Neuronal stem cell (in vitro differentiated cells): Measurements from ENCODE around the gene BBS9.
"Not testable (repeated sequence)": the region's sequence is repeated elsewhere in the genome, so short reads cannot be mapped to it uniquely, and the experiment has no call there.

Experiments used
- DNase-seq: peaks from one replicate; pipeline ENCODE4 v3.0.0-alpha.2; 2013; ENCODE audit warnings: low spot score
- H2AFZ ChIP-seq: one replicate; pipeline ENCODE4 v1.6.1; 2013; ENCODE audit warnings: mild to moderate bottlenecking, low read length, inconsistent platforms
- H2AK5ac ChIP-seq: 2 replicates; pipeline ENCODE4 v1.6.1; 2013; ENCODE audit warnings: low read depth, mild to moderate bottlenecking, inconsistent platforms, low read length, moderate library complexity, mixed read lengths
- H2BK120ac ChIP-seq: 2 replicates; pipeline ENCODE4 v1.6.1; 2013; ENCODE audit warnings: low read depth, mild to moderate bottlenecking, inconsistent platforms, low read length, moderate library complexity, mixed read lengths
- H2BK12ac ChIP-seq: one replicate; pipeline ENCODE4 v1.6.1; 2013; ENCODE audit warnings: low read length, inconsistent platforms
- H2BK15ac ChIP-seq: 2 replicates; pipeline ENCODE4 v1.6.1; 2013; ENCODE audit warnings: mild to moderate bottlenecking, low read length, inconsistent platforms, mixed read lengths
- H2BK5ac ChIP-seq: one replicate; pipeline ENCODE4 v1.6.1; 2013; ENCODE audit warnings: inconsistent platforms, mild to moderate bottlenecking, low read length, moderate library complexity
- H3K14ac ChIP-seq: one replicate; pipeline ENCODE4 v1.6.1; 2013; ENCODE audit warnings: low read length, inconsistent platforms
- H3K18ac ChIP-seq: 2 replicates; pipeline ENCODE4 v1.6.1; 2013; ENCODE audit warnings: low read length, inconsistent platforms
- H3K23ac ChIP-seq: 2 replicates; pipeline ENCODE4 v1.6.1; 2013; ENCODE audit warnings: low read depth, mild to moderate bottlenecking, mixed read lengths, low read length, inconsistent platforms; ENCODE audit not compliant: poor library complexity
- H3K27ac ChIP-seq: replicated peaks from 3 replicates; pipeline ENCODE4 v1.5.1; 2013; ENCODE audit warnings: low read length, inconsistent platforms
- H3K27me3 ChIP-seq, 3 experiments: 2 replicates each; pipeline ENCODE4 v1.6.1; 2013; ENCODE audit warnings: low read length in 3 of 3, mild to moderate bottlenecking in 2 of 3, inconsistent platforms in 1 of 3, low read depth in 1 of 3, mixed read lengths in 1 of 3, moderate library complexity in 1 of 3; ENCODE audit not compliant: control insufficient read depth in 3 of 3, insufficient read depth in 3 of 3
- H3K36me3 ChIP-seq, 2 donors: replicated peaks in 1 of 2; 2 replicates each; pipeline ENCODE4 v1.6.1; 2013; ENCODE audit warnings: low read length in 2 of 2; ENCODE audit not compliant: control insufficient read depth in 2 of 2, insufficient read depth in 2 of 2
- H3K4ac ChIP-seq: 2 replicates; pipeline ENCODE4 v1.6.1; 2013; ENCODE audit warnings: inconsistent platforms, mild to moderate bottlenecking, low read length, moderate library complexity
- H3K4me1 ChIP-seq, 2 donors: 1 replicate in 1 of 2; 2 replicates in 1 of 2; pipeline ENCODE4 v1.6.1; 2013; ENCODE audit warnings: low read length in 2 of 2, low read depth in 1 of 2; ENCODE audit not compliant: control insufficient read depth in 2 of 2, insufficient read depth in 1 of 2
- H3K4me2 ChIP-seq: one replicate; pipeline ENCODE4 v1.6.1; 2013; ENCODE audit warnings: mild to moderate bottlenecking, low read length, inconsistent platforms; ENCODE audit not compliant: insufficient read depth, poor library complexity, severe bottlenecking
- H3K4me3 ChIP-seq, 2 donors: 2 replicates each; pipeline ENCODE4 v1.5.1; 2013; ENCODE audit warnings: low read length in 2 of 2, mild to moderate bottlenecking in 2 of 2, inconsistent platforms in 1 of 2, moderate library complexity in 1 of 2
- H3K79me1 ChIP-seq: one replicate; pipeline ENCODE4 v1.6.1; 2013; ENCODE audit warnings: low read depth, mild to moderate bottlenecking, inconsistent platforms, low read length, moderate library complexity
- H3K9ac ChIP-seq: one replicate; pipeline ENCODE4 v1.6.1; 2013; ENCODE audit warnings: mild to moderate bottlenecking, low read depth, low read length, inconsistent platforms; ENCODE audit not compliant: poor library complexity
- H3K9me3 ChIP-seq, 2 donors: replicated peaks in 1 of 2; 2 replicates each; pipeline versions ENCODE3 to v1.6.1; 2013; ENCODE audit warnings: low read length in 2 of 2, mild to moderate bottlenecking in 2 of 2, inconsistent platforms in 1 of 2, low read depth in 1 of 2, mixed read lengths in 1 of 2, moderate library complexity in 1 of 2; ENCODE audit not compliant: control insufficient read depth in 2 of 2, insufficient read depth in 1 of 2
- H4K8ac ChIP-seq: one replicate; pipeline ENCODE4 v1.6.1; 2013; ENCODE audit warnings: low read depth, mild to moderate bottlenecking, inconsistent platforms, low read length, moderate library complexity
- H4K91ac ChIP-seq: one replicate; pipeline ENCODE4 v1.6.1; 2013; ENCODE audit warnings: low read length, low read depth, mild to moderate bottlenecking, inconsistent platforms; ENCODE audit not compliant: poor library complexity
- WGBS, 2 donors: extraction: QIAGEN DNeasy Blood & Tissue Kit; methylation state at CpG; one replicate each; pipeline ENCODE4 v1.1.7; 2013; ENCODE audit warnings: missing lambda C conversion rate in 2 of 2, mixed read lengths in 1 of 2; ENCODE audit not compliant: insufficient read length in 2 of 2, insufficient replicate concordance in 1 of 2; ENCODE audit errors: extremely low coverage in 2 of 2; 5-methylcytosine and 5-hydroxymethylcytosine counted together

BBS9 gene

GRCh38 chr7:33212144-33212543, 82.8 kb downstream of the BBS9 start:
- no peak overlapping the region for H3K14ac ChIP-seq
- no peak overlapping the region for H2BK5ac ChIP-seq
- no peaks in the 10 kb centered on the region for H3K4me1 ChIP-seq
- H2AFZ ChIP-seq, result no peak overlapping the region
- no peak overlapping the region for H3K23ac ChIP-seq
- H3K9me3 ChIP-seq, result peaks cover 0 to 3% of the 10 kb centered on the region in 2 donors
- no peak overlapping the region for H3K4me2 ChIP-seq
- no peak overlapping the region for H2BK15ac ChIP-seq
- no peak overlapping the region for H3K27ac ChIP-seq
- no peak overlapping the region for H3K4ac ChIP-seq
- H2BK12ac ChIP-seq, result no peak overlapping the region
- no peaks in the 10 kb centered on the region for H3K79me1 ChIP-seq
- H3K9ac ChIP-seq, result no peak overlapping the region
- no CpG with 5 or more reads among the region's 2 CpGs for WGBS, 2 donors
- no peak overlapping the region for H4K91ac ChIP-seq
- H3K36me3 ChIP-seq, result no peaks in the 10 kb centered on the region
- no peak for DNase-seq
- no peak overlapping the region for H2AK5ac ChIP-seq
- no peaks in the 10 kb centered on the region for H3K27me3 ChIP-seq
- H4K8ac ChIP-seq, result no peak overlapping the region
- H3K18ac ChIP-seq, result no peak overlapping the region
- H3K4me3 ChIP-seq, result no peak overlapping the region
- H2BK120ac ChIP-seq, result no peak overlapping the region

GRCh38 chr7:33215992-33216391, 86.6 kb downstream of the BBS9 start:
- no peak overlapping the region for H3K14ac ChIP-seq
- no peak overlapping the region for H2BK15ac ChIP-seq
- no peaks in the 10 kb centered on the region for H3K79me1 ChIP-seq
- no peak overlapping the region for H4K8ac ChIP-seq
- H2BK120ac ChIP-seq, result no peak overlapping the region
- H2BK5ac ChIP-seq, result no peak overlapping the region
- no peak overlapping the region for H3K4ac ChIP-seq
- no peak for DNase-seq
- H2AFZ ChIP-seq, result no peak overlapping the region
- H3K4me1 ChIP-seq, result no peaks in the 10 kb centered on the region
- no peaks in the 10 kb centered on the region for H3K36me3 ChIP-seq
- H3K27ac ChIP-seq, result no peak overlapping the region
- H3K18ac ChIP-seq, result no peak overlapping the region
- H3K27me3 ChIP-seq, result no peaks in the 10 kb centered on the region
- H3K4me3 ChIP-seq, result no peak overlapping the region
- H2BK12ac ChIP-seq, result no peak overlapping the region
- H3K4me2 ChIP-seq, result no peak overlapping the region
- H2AK5ac ChIP-seq, result no peak overlapping the region
- H4K91ac ChIP-seq, result no peak overlapping the region
- peaks cover 0 to 6% of the 10 kb centered on the region in 2 donors for H3K9me3 ChIP-seq
- H3K23ac ChIP-seq, result no peak overlapping the region
- no CpG with 5 or more reads among the region's 1 CpG for WGBS, 2 donors
- no peak overlapping the region for H3K9ac ChIP-seq

- Histone ChIP-seq H2BK120ac (no peak overlapping the region), H4K8ac (no peak overlapping the region), H3K14ac (no peak overlapping the region), H3K4me2 (no peak overlapping the region), H2AFZ (no peak overlapping the region), H3K79me1 (no peaks in the 10 kb centered on the region), H3K4me1 (no peaks in the 10 kb centered on the region), H2BK12ac (no peak overlapping the region), H3K27ac (no peak overlapping the region), H3K36me3 (no peaks in the 10 kb centered on the region), H2AK5ac (no peak overlapping the region), H2BK15ac (no peak overlapping the region), H3K18ac (no peak overlapping the region), H3K4me3 (no peak overlapping the region), H3K4ac (no peak overlapping the region), H3K9ac (no peak overlapping the region), H3K9me3 (peaks cover 0 to 5% of the 10 kb centered on the region in 2 donors), H4K91ac (no peak overlapping the region), H3K27me3 (no peaks in the 10 kb centered on the region), H3K23ac (no peak overlapping the region), H2BK5ac (no peak overlapping the region)
- no peak for DNase-seq
- no CpG with 5 or more reads among the region's 4 CpGs for WGBS, 2 donors
Measured at GRCh38 chr7:33217595-33217994, 88.2 kb downstream of the BBS9 start.

GRCh38 chr7:33218841-33219535, 89.6 kb downstream of the BBS9 start:
- H3K79me1 ChIP-seq, H3K36me3 ChIP-seq, H3K9me3 ChIP-seq, DNase-seq, H2BK5ac ChIP-seq, H3K4me1 ChIP-seq, H3K4me3 ChIP-seq, H3K14ac ChIP-seq, H2BK12ac ChIP-seq, H3K4me2 ChIP-seq, H3K4ac ChIP-seq, H2BK120ac ChIP-seq, H3K23ac ChIP-seq, H4K91ac ChIP-seq, H3K18ac ChIP-seq, H2AFZ ChIP-seq, H2BK15ac ChIP-seq, H3K9ac ChIP-seq, H3K27me3 ChIP-seq, H3K27ac ChIP-seq, H4K8ac ChIP-seq, H2AK5ac ChIP-seq: not testable (repeated sequence)
- no CpG with 5 or more reads among the region's 38 CpGs for WGBS, 2 donors
